ENCODE results near the gene STRN4. TPM values are rescaled to one million over a fixed set of nuclear protein-coding genes. Genes with fewer than 3 reads are reported as not detected.

The STRN4 gene
- total and polyA plus RNA-seq, 9 of the 15 experiments (the other 6 are each of a cell fraction or from before 2014, with no cell fraction given) = 0.62 to 83.7 (median 36.9) TPM

GRCh38 chr19:46691104-46691503, 55.1 kb downstream of the STRN4 start:
- ATAC-seq = no peak
- no peak overlapping the region for H3K9ac ChIP-seq (ENCODE audit: insufficient read depth in 1 of 2, low read depth in 2 of 2, low read length in 2 of 2)
- H3K9me1 ChIP-seq (ENCODE audit: control insufficient read depth, insufficient read depth, low read length) = no peaks in the 10 kb centered on the region
- 50% methylated on average over 2 of the region's 2 CpGs for WGBS (ENCODE audit: insufficient coverage, low coverage, missing lambda C conversion rate)
- peak; percentile 80 for TF ChIP-seq ZBTB5 (IDR thresholded peaks at IDR 0.05)
- TF ChIP-seq CTCF (IDR thresholded peaks at IDR 0.05 in 2 of 3, conservative IDR thresholded peaks at IDR 0.05 in 1 of 3; ENCODE audit: insufficient read depth in 2 of 3, low read depth in 1 of 3, low read length in 3 of 3) = no peak
- TF ChIP-seq MAX (CRISPR knock-in tag; IDR thresholded peaks at IDR 0.05) = no peak
- TF ChIP-seq CC2D1A (IDR thresholded peaks at IDR 0.05) = peak; percentile 89
- no peak for TF ChIP-seq ZC3H8 (IDR thresholded peaks at IDR 0.05)
- TF ChIP-seq ZNF274 (IDR thresholded peaks at IDR 0.05; ENCODE audit: borderline replicate concordance, low read depth, low read length) = no peak
- peak; percentile 29 for TF ChIP-seq ASH1L (IDR thresholded peaks at IDR 0.05; ENCODE audit: borderline replicate concordance, low read depth, partially characterized antibody)
- TF ChIP-seq ZNF766 (CRISPR knock-in tag; conservative IDR thresholded peaks at IDR 0.05) = no peak
- peak; percentile 53 for TF ChIP-seq RBM25 (IDR thresholded peaks at IDR 0.05; ENCODE audit: low read depth, low read length, severe bottlenecking)
- TF ChIP-seq NFYB (IDR thresholded peaks at IDR 0.05; ENCODE audit: extremely low read depth, insufficient read length) = no peak
- no peak for TF ChIP-seq ZNF75A (CRISPR knock-in tag; IDR thresholded peaks at IDR 0.05)
- TF ChIP-seq STAG1 (CRISPR knock-in tag; IDR thresholded peaks at IDR 0.05; ENCODE audit: borderline replicate concordance) = no peak
- H2AFZ ChIP-seq (ENCODE audit: low read depth, low read length) = no peak overlapping the region
- peak in 1 of 4 experiments; percentile 44 for DNase-seq (ENCODE audit: extremely low read depth in 1 of 4, low spot score in 3 of 4)
- in situ Hi-C loops (cut with MboI) (no loop called here), intact Hi-C loops (cut with micrococcal nuclease) (no loop called here)
- no peak overlapping the region for H3K4me2 ChIP-seq (ENCODE audit: insufficient read depth, low read length)
- ChIA-PET CTCF (ENCODE audit: low intra/inter-chr PET ratio) (no interaction called here), POLR2A (interaction anchor here (0.6 to 0.8 kb wide), 3 partner anchors 12 to 500 kb away, joined by 3 to 4 read pairs (median 4); no protein-coding TSS in a partner anchor)
- BruUV-seq (replicated peaks) = no TSS peak
- peaks cover 0 to 4% of the 10 kb centered on the region in 2 experiments; a peak in 2 of 5 replicates for H3K4me1 ChIP-seq (replicated peaks in 1 of 2; ENCODE audit: control insufficient read depth in 2 of 2, insufficient read depth in 2 of 2, low read length in 2 of 2)
- no peaks in the 10 kb centered on the region for H4K20me1 ChIP-seq (replicated peaks; ENCODE audit: control insufficient read depth, insufficient read depth, low read length)
- H3K79me2 ChIP-seq (ENCODE audit: control insufficient read depth, insufficient read depth, low read length) = peaks cover 5% of the 10 kb centered on the region; the same call in 1 of the 3 replicates
- no peak overlapping the region for H3K4me3 ChIP-seq
- peaks cover 84% of the 10 kb centered on the region for H3K36me3 ChIP-seq (ENCODE audit: control insufficient read depth, insufficient read depth, low read length)
- no peak for FAIRE-seq
- H3K9me3 ChIP-seq (replicated peaks; ENCODE audit: control insufficient read depth, insufficient read depth, low read depth, low read length) = no peaks in the 10 kb centered on the region
- H3K27ac ChIP-seq (ENCODE audit: extremely low read depth, low read depth, low read length) = no peak overlapping the region
- H3K27me3 ChIP-seq (ENCODE audit: control insufficient read depth in 2 of 2, insufficient read depth in 2 of 2, low read length in 2 of 2) = no peaks in the 10 kb centered on the region
